ENCODE measurements around the gene SIN3A.
"Not testable (repeated sequence)": the region's sequence is repeated elsewhere in the genome, so short reads cannot be mapped to it uniquely, and the experiment has no call there.

Gene SIN3A

GRCh38 chr15:75352186-75353080 is 99.1 kb downstream of the SIN3A start:
- no peak overlapping the region for H3K4me3 ChIP-seq (ENCODE audit: low read length)
- DNase-seq (ENCODE audit: low read depth): no peak
- no peak for TF ChIP-seq CTCF (IDR thresholded peaks at IDR 0.05; ENCODE audit: insufficient read depth, low read depth, low read length, missing control alignments)

GRCh38 chr15:75350601-75351361 is 100.7 kb downstream of the SIN3A start:
- DNase-seq (ENCODE audit: low read depth): no peak
- H3K4me3 ChIP-seq (ENCODE audit: low read length): no peak overlapping the region
- no peak for TF ChIP-seq CTCF (IDR thresholded peaks at IDR 0.05; ENCODE audit: insufficient read depth, low read depth, low read length, missing control alignments)

GRCh38 chr15:75349851-75350588 is 101.5 kb downstream of the SIN3A start:
- H3K4me3 ChIP-seq (ENCODE audit: low read length): no peak overlapping the region
- no peak for DNase-seq (ENCODE audit: low read depth)
- TF ChIP-seq CTCF (IDR thresholded peaks at IDR 0.05; ENCODE audit: insufficient read depth, low read depth, low read length, missing control alignments): no peak

- H3K4me3 ChIP-seq (ENCODE audit: low read length); DNase-seq (ENCODE audit: low read depth): not testable (repeated sequence)
Measured at GRCh38 chr15:75349351-75349669, 102.2 kb downstream of the SIN3A start.

- no peak for TF ChIP-seq CTCF (IDR thresholded peaks at IDR 0.05; ENCODE audit: insufficient read depth, low read depth, low read length, missing control alignments)
- DNase-seq (ENCODE audit: low read depth): peak; percentile 26
- peak overlapping the region; percentile 86 for H3K4me3 ChIP-seq (ENCODE audit: low read length)
Measured at GRCh38 chr15:75348562-75349350, 102.7 kb downstream of the SIN3A start.

GRCh38 chr15:75348034-75348561 is 103.4 kb downstream of the SIN3A start:
- DNase-seq (ENCODE audit: low read depth): no peak
- TF ChIP-seq CTCF (IDR thresholded peaks at IDR 0.05; ENCODE audit: insufficient read depth, low read depth, low read length, missing control alignments): no peak
- H3K4me3 ChIP-seq (ENCODE audit: low read length): peak overlapping the region; percentile 86
